NCI-H524 treated with DMSO at 0.1 percent for 48 hours (cell line): ENCODE measurements around the gene MAP3K21.

Experiments used
- DNase-seq: peaks from one replicate; lab custom pipeline; 2025; lab: John Stamatoyannopoulos, UW

The MAP3K21 gene

DNA sequence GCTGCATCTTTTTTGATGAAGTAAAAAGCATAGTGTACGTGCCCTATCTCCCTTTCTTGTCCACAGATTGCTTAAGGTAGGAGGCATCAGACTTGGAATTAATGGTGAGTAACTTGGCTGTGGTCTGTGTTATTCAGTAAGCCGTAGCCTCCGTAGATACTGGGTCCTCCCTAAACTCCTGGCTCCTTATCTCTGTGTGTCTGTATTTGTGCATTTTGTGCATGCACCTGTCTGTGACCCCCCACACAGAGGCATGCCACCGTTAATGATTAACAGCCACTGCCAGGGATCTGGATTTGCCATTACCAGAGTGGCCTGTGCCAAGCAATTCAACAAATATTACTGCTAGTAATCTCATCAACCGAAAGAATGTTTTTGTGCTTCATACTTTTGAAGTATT, 31.9 kb downstream of the MAP3K21 start:
- no peak for DNase-seq

DNA sequence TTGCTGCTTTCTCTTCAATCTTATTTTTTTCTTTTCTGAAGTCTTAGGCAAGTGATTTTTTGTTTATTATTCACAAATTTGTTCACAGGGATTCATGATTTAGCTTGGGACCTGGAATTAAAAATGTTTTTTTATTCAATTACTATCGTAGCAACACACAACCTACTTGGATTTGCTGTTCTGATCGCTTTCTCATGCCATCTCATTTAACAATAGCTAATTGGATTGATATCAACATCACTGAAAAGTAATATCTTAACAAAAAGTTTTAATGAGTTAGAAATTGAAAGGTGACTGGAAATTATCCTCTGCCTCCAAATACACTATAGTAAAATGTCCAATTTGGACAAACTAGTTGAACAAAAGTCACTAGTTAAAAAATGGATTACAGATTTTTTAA, 32.4 kb downstream of the MAP3K21 start:
- no peak for DNase-seq

DNA sequence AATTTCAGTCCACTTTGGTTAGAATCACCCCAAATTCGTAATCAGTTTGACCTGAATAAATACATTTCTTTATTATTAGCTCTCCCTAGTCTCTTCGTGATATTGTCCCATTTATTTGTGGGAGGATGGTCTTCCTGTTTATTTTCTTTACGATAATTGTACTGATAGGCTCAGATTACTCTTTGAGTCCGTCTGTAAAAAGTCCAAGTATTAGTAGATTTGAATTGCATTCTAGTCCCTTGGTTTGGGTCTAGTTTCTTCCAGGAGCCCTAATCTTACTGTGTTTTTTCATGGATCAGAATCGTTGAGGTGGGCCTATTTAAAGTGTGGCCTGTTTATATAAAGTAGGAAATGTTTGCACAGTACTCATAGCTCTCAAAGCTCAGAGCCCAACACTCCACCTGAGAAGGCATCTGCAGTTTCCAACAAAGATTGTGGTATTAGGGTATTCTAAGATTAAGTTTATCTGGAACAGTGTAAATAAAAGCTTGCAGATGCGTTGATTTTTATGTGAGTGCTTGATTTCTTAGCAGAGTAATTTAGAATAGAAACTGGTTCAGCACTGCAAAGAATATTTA, 33.1 kb downstream of the MAP3K21 start:
- no peak for DNase-seq

DNA sequence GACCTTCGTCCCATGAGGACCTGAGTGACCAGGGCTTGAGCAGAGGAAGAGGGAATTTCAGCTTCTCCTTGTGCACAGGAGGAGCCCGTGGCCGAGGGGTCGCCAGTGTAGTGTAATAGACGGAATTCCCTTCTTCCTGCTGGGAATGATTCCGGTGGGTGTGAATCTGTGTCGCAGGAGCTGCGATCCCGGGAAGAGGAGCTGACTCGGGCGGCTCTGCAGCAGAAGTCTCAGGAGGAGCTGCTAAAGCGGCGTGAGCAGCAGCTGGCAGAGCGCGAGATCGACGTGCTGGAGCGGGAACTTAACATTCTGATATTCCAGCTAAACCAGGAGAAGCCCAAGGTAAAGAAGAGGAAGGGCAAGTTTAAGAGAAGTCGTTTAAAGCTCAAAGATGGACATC, 34.4 kb downstream of the MAP3K21 start:
- DNase-seq = no peak

DNA sequence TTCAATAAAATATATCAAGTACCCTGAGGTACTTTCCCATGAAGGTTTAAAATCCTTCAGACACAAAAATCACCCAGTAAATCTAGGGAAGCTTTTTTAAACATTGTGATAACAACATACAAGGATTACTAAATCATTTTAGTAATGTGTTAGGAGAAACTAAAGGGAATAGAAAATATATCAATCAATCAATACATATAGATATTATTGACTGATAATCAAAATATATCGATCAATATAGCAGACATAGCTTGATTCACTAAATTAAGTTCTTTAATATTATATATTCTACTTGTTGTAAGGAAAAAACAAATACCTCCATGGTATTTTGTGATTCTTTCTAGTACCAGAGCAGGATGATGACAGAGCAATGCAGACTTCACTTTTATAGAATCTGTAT, 35.2 kb downstream of the MAP3K21 start:
- no peak for DNase-seq

DNA sequence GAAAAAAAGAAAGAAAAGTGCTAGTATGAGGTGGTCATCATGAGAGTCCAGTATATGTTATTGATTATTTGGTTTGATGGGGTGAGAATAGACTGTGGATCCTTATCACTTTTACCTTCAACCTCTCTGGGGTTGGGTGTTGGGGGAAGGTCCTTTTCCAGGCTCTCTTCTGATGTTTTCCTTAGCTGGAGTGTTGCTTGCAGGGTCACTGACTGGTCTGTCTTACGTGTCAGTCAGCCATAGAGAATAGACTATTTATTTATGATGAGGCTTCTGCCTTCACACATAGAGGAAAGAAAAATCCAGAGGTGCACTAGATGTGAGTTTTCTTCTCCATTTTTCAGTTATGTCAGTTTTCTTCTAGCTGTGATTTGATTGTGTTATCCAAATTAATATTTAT, 36.5 kb downstream of the MAP3K21 start:
- DNase-seq = no peak

DNA sequence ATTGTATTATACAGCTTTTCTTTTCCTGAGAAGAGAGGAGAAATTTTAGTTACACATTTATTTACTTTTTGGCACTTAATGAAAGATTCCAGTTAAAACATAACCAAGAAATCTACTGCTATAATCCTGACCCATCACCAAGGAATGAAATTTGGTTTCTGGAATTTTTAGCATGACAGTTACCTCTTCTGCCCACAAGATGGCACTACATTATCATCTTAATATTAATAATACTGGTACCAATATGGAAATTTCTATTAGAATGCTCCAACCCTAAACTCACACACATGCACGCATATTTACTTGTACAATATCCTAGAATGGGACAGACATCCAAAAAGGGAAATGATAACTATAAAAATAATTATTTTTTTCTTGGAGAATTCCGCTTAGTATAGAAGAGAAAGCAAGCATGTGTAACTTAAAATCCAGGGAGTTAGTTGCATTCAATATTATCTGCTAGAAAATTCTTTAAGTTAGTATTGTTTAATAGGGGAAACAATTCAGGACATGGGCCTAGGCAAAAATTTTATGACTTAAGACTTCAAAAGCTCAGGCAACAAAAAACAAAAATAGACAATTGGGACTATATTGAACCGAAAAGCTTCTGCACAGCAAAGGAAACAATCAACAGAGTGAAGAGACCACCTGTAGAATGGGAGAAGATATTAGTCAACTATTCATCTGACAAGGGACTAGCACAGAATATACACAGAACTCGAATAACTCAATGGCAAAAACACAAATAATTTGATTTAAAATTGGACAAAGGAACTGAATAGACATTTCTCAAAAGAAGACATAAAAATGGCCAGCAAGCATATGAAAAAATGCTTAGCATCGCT, 37.4 kb downstream of the MAP3K21 start:
- DNase-seq = no peak

DNA sequence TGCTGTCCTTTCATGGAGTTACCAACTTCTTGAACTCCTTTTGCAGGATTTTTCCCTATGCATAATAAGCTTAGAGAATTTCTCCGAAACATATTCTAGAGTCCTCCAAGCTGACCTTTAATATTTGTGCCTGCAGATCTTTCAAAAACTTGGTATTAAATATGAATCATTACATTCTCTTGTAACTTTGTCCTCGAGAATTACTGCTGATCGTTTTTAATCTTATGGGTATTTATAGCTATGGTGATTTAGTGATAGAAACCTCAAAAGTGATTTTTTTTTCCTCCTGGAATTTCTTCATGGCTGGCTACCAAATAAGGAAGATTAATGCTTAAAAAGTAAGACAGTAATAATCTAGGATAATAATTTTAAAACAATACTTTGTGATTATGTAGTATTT, 39.1 kb downstream of the MAP3K21 start:
- DNase-seq = no peak

DNA sequence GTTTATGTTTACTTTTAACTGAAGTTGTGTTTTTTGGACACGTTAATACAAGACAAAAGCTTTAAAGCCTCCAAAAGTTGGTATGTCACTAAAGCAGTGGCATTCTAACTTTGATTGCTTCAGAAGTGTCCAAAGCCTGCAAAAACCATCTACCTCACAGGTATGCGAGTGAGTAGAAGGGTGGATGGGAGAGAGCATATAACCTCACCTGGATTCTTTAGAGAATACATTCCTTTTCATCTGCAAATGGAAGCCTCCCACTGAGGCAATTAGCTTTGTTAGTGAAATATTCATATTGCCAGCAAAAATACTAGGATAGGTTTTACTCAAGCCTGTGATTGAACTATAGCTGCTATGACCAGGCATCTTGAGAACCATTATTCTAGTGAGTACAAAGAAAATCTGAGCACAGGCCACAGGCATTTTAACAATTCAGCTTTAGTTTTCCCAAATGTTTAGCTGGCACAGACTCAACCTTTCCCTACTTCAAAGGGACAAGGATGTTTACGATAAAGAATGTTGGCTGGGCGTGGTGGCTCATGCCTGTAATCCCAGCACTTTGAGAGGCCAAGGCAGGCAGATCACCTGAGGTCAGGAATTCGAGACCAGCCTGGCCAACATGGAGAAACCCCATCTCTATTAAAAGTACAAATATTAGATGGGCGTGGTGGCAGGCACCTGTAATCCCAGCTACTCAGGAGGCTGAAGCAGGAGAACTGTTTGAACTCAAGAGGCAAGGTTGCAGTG, 39.7 kb downstream of the MAP3K21 start:
- no peak for DNase-seq

DNA sequence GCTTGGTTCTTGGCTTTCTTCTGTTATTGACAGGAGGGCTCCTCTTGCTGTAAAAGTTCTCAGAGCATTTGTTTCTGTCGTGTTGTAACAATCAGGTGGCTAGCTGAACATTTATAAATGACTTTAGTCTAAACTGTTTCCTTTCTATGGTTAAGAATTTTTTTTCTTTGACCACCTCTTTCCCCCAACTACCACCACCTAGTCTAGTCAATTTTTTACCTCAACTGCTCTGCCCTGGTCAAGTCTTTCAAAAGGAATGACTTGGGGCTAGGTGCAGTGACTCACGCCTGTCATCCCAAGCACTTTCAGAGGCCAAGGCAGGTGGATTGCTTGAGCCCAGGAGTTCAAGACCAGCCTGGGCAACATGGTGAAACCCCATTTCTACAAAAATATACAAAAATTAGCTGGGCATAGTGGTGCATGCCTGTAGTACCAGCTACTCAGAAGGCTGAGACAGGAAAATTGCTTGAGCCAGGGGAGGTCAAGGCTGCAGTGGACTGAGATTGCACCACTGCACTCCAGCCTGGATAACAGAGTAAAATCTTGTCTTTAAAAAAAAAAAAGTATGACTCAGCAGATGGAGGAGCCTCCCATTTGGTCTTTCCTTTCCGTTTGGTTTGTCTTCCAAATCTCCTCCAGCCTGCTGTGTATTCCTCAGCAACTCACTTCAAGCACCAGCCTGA, 40.7 kb downstream of the MAP3K21 start:
- no peak for DNase-seq

DNA sequence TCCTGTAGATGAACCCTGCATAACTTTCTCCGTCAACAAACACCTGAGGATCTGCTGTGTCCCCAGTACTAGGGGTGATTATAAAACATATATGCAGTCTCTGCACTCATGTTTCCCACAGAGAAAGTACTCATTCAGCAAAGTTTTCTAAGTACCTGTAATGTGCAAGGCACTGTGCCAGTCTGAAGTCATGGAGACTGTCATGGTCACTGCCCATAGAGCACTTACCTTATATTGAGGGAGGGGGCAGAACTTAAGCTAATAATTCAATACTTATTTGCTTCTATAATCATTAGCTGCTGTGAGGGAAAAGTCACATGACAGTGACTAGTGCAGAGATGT, 41.2 kb downstream of the MAP3K21 start:
- DNase-seq = no peak

DNA sequence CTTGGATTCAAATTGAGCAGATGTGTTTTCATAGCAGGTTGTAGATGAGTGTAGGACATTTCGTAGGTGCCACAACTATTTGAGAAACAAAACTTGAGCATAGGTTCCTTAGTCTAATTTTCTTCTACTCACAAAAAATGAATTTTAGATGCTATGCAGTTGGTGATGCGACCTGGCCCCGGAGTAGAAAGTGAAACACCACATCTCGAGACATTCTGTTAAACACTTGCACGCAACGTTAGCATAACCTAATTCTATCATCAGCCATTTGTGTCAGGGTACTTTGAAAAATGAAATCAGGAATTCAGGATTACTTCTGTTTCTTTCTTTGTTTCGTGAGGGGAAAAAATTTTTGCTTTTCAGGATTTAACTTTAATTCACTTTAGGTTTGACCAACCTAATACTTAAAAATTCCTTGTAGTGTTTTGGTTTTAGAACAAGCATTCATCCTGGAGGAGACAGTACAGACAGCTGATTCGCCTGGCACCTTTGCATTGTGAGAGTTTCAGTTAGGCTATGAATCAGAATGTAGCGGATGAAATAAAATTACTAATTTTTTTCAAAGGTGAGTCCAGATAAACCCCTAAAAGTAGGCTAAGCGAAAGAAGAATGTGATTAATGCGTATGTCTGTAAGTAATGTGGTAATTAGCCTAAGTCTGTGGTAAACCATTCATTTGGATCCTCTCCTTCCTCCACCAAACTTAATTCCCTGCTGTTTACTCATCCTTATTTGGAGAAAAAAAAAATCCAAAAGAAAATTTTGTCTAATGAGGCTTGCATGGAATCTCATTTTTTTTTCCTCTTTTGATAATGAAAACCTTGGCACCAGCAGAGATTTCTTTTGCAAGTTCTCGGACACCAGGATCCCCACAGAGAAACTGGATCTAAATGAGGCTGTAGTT, 44.9 kb downstream of the MAP3K21 start:
- DNase-seq = no peak

DNA sequence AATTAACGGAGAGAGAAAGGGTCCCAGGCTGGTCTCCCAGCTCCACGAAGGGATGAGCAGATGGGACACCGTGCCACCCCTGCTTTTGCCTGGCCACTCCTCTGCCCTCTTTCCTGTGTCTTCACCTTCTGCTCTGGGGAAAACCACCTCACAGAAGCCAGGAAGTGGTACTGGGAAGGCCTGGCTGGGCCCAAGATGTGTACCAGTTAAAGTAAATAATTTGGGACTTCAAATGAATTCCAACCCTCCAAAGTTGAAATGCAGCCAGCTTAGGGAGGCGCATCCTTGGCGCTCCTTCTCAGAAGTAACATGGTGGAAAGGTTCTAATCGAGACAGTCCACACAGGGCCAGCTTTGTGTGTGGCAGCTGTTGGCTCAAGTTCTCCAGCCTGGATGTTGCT, 45.7 kb downstream of the MAP3K21 start:
- DNase-seq = no peak

DNA sequence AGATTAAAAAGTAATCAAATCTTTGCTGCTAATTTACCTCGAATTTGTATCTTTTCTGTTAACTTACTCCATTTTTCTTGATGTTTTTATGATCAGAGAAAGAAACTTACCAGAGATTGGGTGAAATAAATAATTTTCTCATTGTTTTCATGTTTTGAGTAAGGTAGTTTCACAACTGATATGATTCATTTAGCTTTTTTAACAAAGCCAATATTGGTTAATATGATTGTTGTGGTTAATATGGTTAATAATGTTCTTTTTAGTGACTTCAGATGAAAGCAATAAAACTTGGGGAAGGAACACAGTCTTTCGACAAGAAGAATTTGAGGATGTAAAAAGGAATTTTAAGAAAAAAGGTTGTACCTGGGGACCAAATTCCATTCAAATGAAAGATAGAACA, 48.1 kb downstream of the MAP3K21 start:
- DNase-seq = no peak

DNA sequence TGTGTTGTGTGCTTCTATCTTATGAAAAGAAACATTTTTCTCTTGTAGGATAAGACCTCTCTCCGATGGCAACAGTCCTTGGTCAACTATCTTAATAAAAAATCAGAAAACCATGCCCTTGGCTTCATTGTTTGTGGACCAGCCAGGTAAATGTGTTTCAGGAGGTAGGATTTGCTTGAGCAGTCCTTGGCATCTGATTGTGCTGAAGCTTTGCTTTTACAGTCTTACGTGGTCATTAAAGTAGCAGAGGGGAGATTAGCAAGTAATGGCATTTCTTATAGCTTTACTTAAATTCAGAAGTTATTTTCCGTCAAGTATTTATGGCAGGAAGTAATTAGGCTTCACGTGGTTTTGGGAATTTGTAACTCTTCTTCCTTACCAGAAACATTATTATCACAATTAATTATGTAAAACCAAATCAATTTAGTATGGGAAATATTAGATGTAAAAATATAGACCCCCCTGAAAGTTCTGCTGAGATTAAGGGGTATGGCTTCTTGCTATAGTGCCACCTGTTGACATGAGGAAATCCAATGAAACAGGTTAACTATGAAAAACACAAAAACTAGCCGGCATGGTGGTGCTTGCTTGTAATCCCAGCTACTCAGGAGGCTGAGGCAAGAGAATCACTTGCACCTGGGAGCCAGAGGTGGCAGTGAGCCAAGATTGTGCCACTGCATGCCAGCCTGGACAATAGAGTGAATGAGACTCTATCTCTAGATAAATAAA, 49.0 kb downstream of the MAP3K21 start:
- DNase-seq = no peak

DNA sequence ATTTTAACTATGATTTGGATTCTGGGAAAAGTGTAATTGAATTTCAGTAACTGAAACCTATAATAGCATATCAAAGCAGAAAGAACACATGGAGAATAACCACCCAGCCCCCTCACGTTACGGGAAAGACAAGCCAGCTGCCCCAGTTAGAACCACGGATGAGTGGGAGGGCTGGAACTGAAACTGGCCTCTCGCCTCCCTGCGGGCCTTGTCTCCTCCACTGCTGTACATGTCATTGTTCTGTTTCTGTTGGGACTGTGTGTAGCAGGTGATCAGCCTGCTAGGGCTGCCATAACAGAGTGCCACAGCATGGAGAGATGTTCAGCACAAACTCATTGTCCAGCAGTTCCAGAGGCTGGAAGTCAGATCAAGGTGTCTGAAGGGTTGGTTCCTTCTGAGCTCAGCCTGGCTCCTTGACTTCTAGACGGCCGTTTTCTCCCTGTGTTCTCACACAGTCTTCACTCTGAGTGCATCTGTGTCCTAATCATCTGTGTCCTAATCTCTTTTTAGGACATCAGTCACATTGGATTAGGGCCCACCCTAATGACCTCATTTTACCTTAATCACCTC, 52.4 kb downstream of the MAP3K21 start:
- no peak for DNase-seq

DNA sequence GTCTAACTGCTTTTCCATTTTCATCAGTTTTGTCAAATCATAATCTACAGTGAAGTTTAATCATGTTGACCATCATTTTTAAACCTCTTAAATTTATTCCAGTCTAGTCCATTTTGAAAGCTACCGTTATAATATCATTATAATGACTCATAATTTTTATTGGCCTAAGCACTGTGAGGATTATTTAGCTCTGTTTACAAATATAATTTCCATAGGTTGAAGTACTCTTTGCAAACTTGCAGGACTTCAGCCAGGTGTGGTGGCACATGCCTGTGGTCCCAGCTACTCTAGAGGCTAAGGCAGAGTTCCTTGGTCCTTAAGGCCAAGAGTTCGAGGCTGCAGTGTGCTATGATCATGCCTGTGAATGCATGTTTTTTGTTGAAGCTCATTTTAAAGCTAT, 54.3 kb downstream of the MAP3K21 start:
- DNase-seq = no peak

DNA sequence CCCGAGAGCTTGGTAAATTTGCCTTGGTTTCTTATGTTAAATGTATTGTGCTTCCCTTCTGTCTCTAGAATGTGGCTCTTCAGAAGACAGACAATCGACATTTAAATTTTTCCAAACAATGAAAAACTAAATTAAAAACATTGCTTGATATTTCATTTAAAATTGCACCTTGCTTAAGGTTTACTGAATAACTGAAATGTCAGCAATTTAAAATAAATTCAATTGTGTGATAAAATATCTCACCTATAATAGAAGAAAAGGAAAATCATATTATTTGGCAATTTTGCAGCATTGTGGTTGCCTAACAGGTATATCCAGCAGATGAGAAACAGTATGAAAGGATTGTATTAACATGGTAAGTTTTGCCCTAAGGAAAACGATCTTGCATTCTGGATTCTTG, 56.5 kb downstream of the MAP3K21 start:
- DNase-seq = no peak

DNA sequence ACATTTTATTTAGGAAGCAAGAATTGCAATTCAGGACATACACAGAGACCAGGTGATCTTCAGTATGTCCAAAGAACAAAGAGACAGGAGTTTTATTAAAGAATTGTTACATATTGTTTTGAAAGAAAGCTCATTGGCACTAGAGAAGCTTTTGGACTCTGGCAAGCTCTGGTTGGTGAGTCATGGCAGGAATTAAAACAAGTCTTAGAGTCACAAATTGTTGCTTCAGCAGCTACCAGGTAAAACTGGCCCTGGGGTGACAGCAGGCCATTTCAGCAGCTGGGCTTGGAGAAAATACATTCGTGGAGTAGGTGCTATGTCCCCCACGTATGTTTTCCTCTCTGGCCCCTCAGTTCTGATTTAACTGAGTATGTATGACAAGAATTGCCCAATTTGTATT, 58.8 kb downstream of the MAP3K21 start:
- DNase-seq = no peak

DNA sequence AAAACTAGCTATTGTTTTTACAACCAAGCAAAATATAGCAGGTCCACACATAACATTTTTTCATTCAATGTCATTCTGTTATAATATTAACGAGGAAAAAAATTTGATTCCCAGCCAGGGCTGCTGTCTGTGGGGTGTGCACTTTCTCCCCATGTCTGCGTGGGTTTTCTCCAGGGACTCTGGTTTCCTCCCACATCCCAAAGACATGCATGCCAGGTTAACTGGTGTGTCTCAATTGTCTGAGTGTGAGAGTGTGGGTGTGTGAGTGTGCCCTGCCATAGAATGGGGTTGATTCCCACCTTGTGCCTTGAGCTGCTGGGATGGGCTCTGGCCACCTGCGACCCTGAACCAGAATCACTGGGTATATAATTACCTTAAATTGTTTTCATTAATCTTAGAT, 60.1 kb downstream of the MAP3K21 start:
- DNase-seq = no peak

DNA sequence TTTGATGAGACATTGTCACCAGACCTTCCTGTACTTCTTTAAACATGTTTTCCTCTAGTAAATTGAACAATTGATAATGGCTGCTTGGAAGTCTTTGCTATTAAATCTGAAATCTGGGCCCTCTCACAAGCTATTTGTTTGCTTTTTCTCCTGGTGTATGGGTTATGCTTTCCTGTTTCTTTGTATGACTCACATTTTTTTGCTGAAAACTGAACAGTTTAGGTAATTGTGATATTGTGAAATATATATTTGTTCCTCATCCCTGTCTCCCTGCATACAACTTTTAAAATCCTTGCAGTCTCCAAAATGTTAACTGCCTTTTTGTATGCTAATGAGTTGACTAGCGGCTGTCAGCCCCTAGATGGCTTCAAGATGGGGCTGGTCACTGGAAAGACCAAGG, 61.6 kb downstream of the MAP3K21 start:
- DNase-seq = no peak
